HEK293 (cell line): Measurements from ENCODE around the gene CEP89.

ENCODE experiments used
- CTCF ChIA-PET: fragments of 350-600 bp; formaldehyde crosslinking; extraction: SDS; loops from one replicate; lab custom pipeline; 2021; ENCODE audit warnings: antibody characterized with exemption; lab: Yijun Ruan, JAX
- POLR2A ChIA-PET: fragments of 300-600 bp; formaldehyde crosslinking; extraction: SDS; loops from one replicate; lab custom pipeline; 2020; ENCODE audit warnings: antibody characterized with exemption, inconsistent platforms; lab: Yijun Ruan, JAX
- H3K27ac ChIP-seq: fragments of 200-500 bp; sonication (Bioruptor generic); 2 replicates; pipeline ENCODE4 v1.5.1; 2014; ENCODE audit warnings: low read depth, low read length, control low read depth, inconsistent platforms; ENCODE audit errors: extremely low read depth
- H3K36me3 ChIP-seq, 2 experiments: fragments of 200-500 bp in 1 of 2; sonication (Bioruptor generic) in 1 of 2; 1 replicate in 1 of 2; 2 replicates in 1 of 2; pipeline ENCODE4 v1.5.1; 2014 to 2017; ENCODE audit warnings: inconsistent platforms in 2 of 2, low read length in 2 of 2; ENCODE audit not compliant: control insufficient read depth in 2 of 2, insufficient read depth in 1 of 2
- H3K4me1 ChIP-seq: fragments of 200-500 bp; sonication (Bioruptor generic); 2 replicates; pipeline ENCODE4 v1.5.1; 2014; ENCODE audit warnings: mild to moderate bottlenecking, low read length, inconsistent platforms; ENCODE audit not compliant: control insufficient read depth, insufficient read depth
- H3K4me3 ChIP-seq: 2 replicates; pipeline ENCODE4 v1.5.1; 2011; ENCODE audit warnings: low read depth, mild to moderate bottlenecking, control low read depth, low read length, moderate library complexity
- H3K9me3 ChIP-seq: fragments of 200-500 bp; sonication (Bioruptor generic); 2 replicates; pipeline ENCODE4 v1.5.1; 2014; ENCODE audit warnings: low read depth, low read length, inconsistent platforms; ENCODE audit not compliant: control insufficient read depth, insufficient read depth
- GLIS2 ChIP-seq: fragments of 450-650 bp; formaldehyde crosslinking; IDR thresholded peaks from 2 replicates; pipeline ENCODE4 v1.5.1; 2016; ENCODE audit warnings: missing biosample characterization, missing genetic modification characterization
- HOXA7 ChIP-seq: sonication (generic); formaldehyde crosslinking; IDR thresholded peaks from 2 replicates; pipeline ENCODE4 v1.8.1; 2022; ENCODE audit warnings: missing genetic modification reagents, borderline replicate concordance
- KLF7 ChIP-seq: fragments of 450-650 bp; formaldehyde crosslinking; IDR thresholded peaks from 2 replicates; pipeline ENCODE4 v1.5.1; 2016; ENCODE audit warnings: missing biosample characterization, missing genetic modification characterization, borderline replicate concordance
- MYNN ChIP-seq: fragments of 450-650 bp; formaldehyde crosslinking; IDR thresholded peaks from 2 replicates; pipeline ENCODE4 v1.5.1; 2016; ENCODE audit warnings: missing biosample characterization, missing genetic modification characterization, borderline replicate concordance
- MZF1 ChIP-seq: fragments of 450-650 bp; formaldehyde crosslinking; IDR thresholded peaks from 2 replicates; pipeline ENCODE4 v1.5.1; 2017; ENCODE audit warnings: missing biosample characterization, missing genetic modification characterization, borderline replicate concordance
- PRDM1 ChIP-seq: fragments of 450-650 bp; formaldehyde crosslinking; IDR thresholded peaks from 2 replicates; pipeline ENCODE4; 2016; ENCODE audit warnings: missing biosample characterization, missing genetic modification characterization
- PRDM4 ChIP-seq: fragments of 450-650 bp; formaldehyde crosslinking; IDR thresholded peaks from 2 replicates; pipeline ENCODE4 v1.5.1; 2017; ENCODE audit warnings: missing biosample characterization, missing genetic modification characterization
- ZBTB48 ChIP-seq: fragments of 450-650 bp; formaldehyde crosslinking; IDR thresholded peaks from 2 replicates; pipeline ENCODE4 v1.5.1; 2016; ENCODE audit warnings: missing biosample characterization, missing genetic modification characterization
- ZEB2 ChIP-seq: fragments of 450-650 bp; formaldehyde crosslinking; IDR thresholded peaks from 2 replicates; pipeline ENCODE4 v1.5.1; 2016; ENCODE audit warnings: missing biosample characterization, missing genetic modification characterization
- ZNF174 ChIP-seq: fragments of 450-650 bp; formaldehyde crosslinking; IDR thresholded peaks from 2 replicates; pipeline ENCODE4 v1.5.0; 2017; ENCODE audit warnings: missing biosample characterization, mild to moderate bottlenecking, missing genetic modification characterization
- ZNF184 ChIP-seq: fragments of 450-650 bp; IDR thresholded peaks from 2 replicates; pipeline ENCODE4 v1.5.1; 2018; ENCODE audit warnings: missing biosample characterization, mild to moderate bottlenecking, missing genetic modification characterization
- ZNF214 ChIP-seq: fragments of 450-650 bp; formaldehyde crosslinking; IDR thresholded peaks from 2 replicates; pipeline ENCODE4 v1.5.1; 2017; ENCODE audit warnings: missing biosample characterization, mild to moderate bottlenecking, missing genetic modification characterization, borderline replicate concordance
- ZNF266 ChIP-seq: fragments of 450-650 bp; formaldehyde crosslinking; IDR thresholded peaks from 2 replicates; pipeline ENCODE4 v1.5.1; 2016; ENCODE audit warnings: missing biosample characterization, missing genetic modification characterization, low read depth
- ZNF274 ChIP-seq, 2 experiments: fragments of 200-500 bp in 1 of 2; fragments of 450-650 bp in 1 of 2; sonication (Bioruptor generic) in 1 of 2; formaldehyde crosslinking in 1 of 2; IDR thresholded peaks; 2 replicates each; pipeline versions ENCODE4 v1.5.1 to v1.6.1; 2014 to 2016; ENCODE audit warnings: borderline replicate concordance in 1 of 2, inconsistent platforms in 1 of 2, low read length in 1 of 2, missing biosample characterization in 1 of 2, missing genetic modification characterization in 1 of 2
- ZNF404 ChIP-seq: fragments of 450-650 bp; formaldehyde crosslinking; IDR thresholded peaks from 2 replicates; pipeline ENCODE4 v1.5.1; 2017; ENCODE audit warnings: missing biosample characterization, missing genetic modification characterization
- ZNF416 ChIP-seq: fragments of 450-650 bp; formaldehyde crosslinking; IDR thresholded peaks from 2 replicates; pipeline ENCODE4 v1.5.1; 2016; ENCODE audit warnings: missing biosample characterization, missing genetic modification characterization
- ZNF423 ChIP-seq: fragments of 450-650 bp; formaldehyde crosslinking; IDR thresholded peaks from 2 replicates; pipeline ENCODE4 v1.5.1; 2016; ENCODE audit warnings: missing biosample characterization, missing genetic modification characterization
- ZNF580 ChIP-seq: fragments of 450-650 bp; formaldehyde crosslinking; IDR thresholded peaks from 2 replicates; pipeline ENCODE4 v1.5.1; 2016; ENCODE audit warnings: missing biosample characterization, missing genetic modification characterization
- ZNF596 ChIP-seq: fragments of 450-650 bp; IDR thresholded peaks from 2 replicates; pipeline ENCODE4 v1.5.0; 2018; ENCODE audit warnings: missing biosample characterization, mild to moderate bottlenecking, missing genetic modification characterization, moderate library complexity
- ZSCAN30 ChIP-seq: fragments of 450-650 bp; IDR thresholded peaks from 2 replicates; pipeline ENCODE4 v1.5.1; 2018; ENCODE audit warnings: missing biosample characterization, mild to moderate bottlenecking, missing genetic modification characterization, moderate library complexity
- TF ChIP-seq, protein P1 (sequence below): fragments of 450-650 bp; formaldehyde crosslinking; IDR thresholded peaks from 2 replicates; pipeline ENCODE4 v1.5.1; 2017; ENCODE audit warnings: missing biosample characterization, missing genetic modification characterization
- TF ChIP-seq, protein P2 (sequence below): fragments of 450-650 bp; formaldehyde crosslinking; IDR thresholded peaks from 2 replicates; pipeline ENCODE4 v1.5.1; 2017; ENCODE audit warnings: missing biosample characterization, missing genetic modification characterization

CEP89 gene

DNA sequence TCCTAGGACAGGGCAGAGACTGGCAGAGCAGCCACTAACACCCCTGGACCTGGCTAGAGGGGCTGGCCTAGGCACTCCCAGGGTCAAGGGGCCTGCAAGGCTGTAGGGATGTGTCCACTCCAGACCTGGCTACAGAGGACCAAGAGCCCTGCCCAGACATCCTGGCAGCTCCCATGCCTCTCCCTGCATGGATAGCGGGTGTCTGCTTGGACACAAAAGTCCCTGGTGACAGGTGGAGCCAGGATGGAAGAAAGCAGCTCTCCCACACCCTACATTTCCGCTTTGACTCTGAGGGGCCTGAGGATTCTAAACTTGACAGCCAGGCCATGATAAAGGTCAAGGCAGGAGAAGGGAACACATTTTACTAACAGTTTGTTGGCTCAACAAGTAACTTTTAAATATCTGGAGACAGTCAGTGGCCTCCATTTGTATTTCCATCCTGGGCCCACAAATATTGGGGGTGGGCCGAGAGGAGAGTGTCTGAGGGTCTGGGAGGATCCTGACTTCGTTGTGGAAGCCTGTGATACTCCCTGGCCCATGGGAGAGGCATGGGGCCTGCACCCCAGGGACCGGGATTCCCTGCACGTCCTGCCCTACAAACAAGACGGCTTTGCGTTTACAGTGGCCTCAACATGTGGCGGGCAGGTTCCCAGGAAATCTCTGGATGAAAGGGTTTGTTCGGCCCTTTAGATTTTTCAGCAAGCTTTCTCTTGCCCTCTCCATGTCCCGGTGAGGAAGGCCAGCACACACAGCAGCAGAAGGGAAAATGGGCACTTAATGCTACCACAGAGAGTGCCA is 82.4 kb downstream of the CEP89 start (continued):
- TF ChIP-seq ZNF274 (IDR thresholded peaks at IDR 0.05; ENCODE audit: low read length) = no peak
- TF ChIP-seq ZNF274 (tag by site-specific recombination; IDR thresholded peaks at IDR 0.05; ENCODE audit: borderline replicate concordance) = no peak
- no peak for TF ChIP-seq HOXA7 (CRISPR knock-in tag)
- TF ChIP-seq, protein P1, sequence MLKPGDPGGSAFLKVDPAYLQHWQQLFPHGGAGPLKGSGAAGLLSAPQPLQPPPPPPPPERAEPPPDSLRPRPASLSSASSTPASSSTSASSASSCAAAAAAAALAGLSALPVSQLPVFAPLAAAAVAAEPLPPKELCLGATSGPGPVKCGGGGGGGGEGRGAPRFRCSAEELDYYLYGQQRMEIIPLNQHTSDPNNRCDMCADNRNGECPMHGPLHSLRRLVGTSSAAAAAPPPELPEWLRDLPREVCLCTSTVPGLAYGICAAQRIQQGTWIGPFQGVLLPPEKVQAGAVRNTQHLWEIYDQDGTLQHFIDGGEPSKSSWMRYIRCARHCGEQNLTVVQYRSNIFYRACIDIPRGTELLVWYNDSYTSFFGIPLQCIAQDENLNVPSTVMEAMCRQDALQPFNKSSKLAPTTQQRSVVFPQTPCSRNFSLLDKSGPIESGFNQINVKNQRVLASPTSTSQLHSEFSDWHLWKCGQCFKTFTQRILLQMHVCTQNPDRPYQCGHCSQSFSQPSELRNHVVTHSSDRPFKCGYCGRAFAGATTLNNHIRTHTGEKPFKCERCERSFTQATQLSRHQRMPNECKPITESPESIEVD (tag by site-specific recombination) = no peak
- no peak for TF ChIP-seq GLIS2 (tag by site-specific recombination)
- TF ChIP-seq, all 188 proteins: peak for 0

DNA sequence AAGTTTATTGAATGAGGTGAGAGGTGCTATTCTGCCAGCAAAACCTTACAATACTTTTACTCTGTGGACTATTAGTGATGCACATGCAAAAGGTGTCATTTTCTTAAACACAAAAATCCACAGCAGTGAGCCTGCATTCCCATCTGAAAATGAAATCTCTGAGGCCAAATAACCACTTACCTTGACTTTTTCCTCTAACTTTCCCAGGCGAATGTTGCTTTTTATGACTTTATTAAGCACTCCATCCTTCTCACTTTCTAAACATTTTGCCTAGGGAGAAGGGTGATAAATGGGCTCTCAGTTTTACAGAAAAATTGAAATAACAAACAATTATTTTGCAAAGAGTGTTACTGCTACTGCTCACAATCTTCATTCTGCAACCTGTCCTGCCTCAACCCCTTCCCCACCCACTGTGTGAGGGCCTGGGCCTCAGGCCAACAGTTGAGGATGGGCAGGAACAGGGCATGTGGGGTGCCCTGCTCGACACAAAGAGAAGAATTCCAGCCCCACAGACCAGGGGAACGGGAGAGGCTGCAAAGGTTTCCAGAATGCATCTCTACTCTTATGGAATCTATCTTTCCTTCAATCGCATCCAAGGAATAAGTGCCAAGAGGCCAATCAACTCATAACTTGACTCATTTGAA is 84.1 kb downstream of the CEP89 start:
- ChIA-PET CTCF (no interaction called here), POLR2A (no interaction called here)
- Histone ChIP-seq H3K9me3 (peaks cover 2% of the 10 kb centered on the region; the same call in 1 of the 2 replicates), H3K36me3 (peaks cover 0 to 21% of the 10 kb centered on the region in 2 experiments; a peak in 2 of 3 replicates), H3K4me3 (no peak overlapping the region), H3K27ac (no peak overlapping the region), H3K4me1 (peaks cover 9% of the 10 kb centered on the region; the same call in 1 of the 2 replicates)
- TF ChIP-seq PRDM1 (tag by site-specific recombination) = peak; percentile 90
- TF ChIP-seq ZNF580 (tag by site-specific recombination) = no peak
- TF ChIP-seq ZEB2 (tag by site-specific recombination) = no peak
- no peak for TF ChIP-seq PRDM4 (tag by site-specific recombination)
- no peak for TF ChIP-seq ZNF274 (IDR thresholded peaks at IDR 0.05; ENCODE audit: low read length)
- TF ChIP-seq ZNF274 (tag by site-specific recombination; IDR thresholded peaks at IDR 0.05; ENCODE audit: borderline replicate concordance) = no peak

DNA sequence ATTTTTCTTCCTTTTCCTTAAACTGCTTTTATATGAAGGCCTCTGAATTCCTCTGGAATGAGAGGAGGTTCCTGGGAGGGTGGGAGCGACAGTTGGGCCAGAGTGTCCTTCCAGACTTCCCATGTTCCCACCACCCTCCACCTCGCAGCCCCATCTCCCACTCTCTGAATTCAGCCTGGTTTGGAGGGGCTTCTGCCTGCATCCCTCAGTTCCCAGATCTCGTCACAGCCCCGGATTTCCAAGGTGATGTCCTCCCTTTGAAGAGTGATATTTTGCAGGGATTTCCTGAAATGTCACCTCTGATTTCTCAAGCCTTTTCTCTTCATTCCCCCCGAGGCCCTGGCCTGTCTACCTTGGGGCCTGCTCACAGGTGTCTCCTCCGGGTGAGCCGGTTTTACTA is 85.5 kb downstream of the CEP89 start:
- ChIA-PET POLR2A (interaction anchor here (0.6 kb wide), 1 partner anchor 15 kb away, joined by 3 read pairs; no protein-coding TSS in a partner anchor), CTCF (no interaction called here)
- peaks cover 9% of the 10 kb centered on the region; the same call in 1 of the 2 replicates for H3K4me1 ChIP-seq
- no peak overlapping the region for H3K4me3 ChIP-seq
- no peak overlapping the region for H3K27ac ChIP-seq
- H3K36me3 ChIP-seq = peaks cover 3 to 17% of the 10 kb centered on the region in 2 experiments; a peak in 2 of 3 replicates
- H3K9me3 ChIP-seq = no peaks in the 10 kb centered on the region
- TF ChIP-seq KLF7 (tag by site-specific recombination) (no peak), ZNF416 (no peak), ZNF266 (tag by site-specific recombination) (no peak), ZNF596 (tag by site-specific recombination) (no peak), ZSCAN30 (tag by site-specific recombination) (no peak), ZNF423 (tag by site-specific recombination) (no peak), ZNF214 (tag by site-specific recombination) (no peak), ZBTB48 (tag by site-specific recombination) (no peak), ZNF404 (tag by site-specific recombination) (no peak), ZNF174 (no peak), MYNN (tag by site-specific recombination) (no peak), ZNF184 (tag by site-specific recombination) (no peak), MZF1 (tag by site-specific recombination) (no peak)
- TF ChIP-seq, protein P2, sequence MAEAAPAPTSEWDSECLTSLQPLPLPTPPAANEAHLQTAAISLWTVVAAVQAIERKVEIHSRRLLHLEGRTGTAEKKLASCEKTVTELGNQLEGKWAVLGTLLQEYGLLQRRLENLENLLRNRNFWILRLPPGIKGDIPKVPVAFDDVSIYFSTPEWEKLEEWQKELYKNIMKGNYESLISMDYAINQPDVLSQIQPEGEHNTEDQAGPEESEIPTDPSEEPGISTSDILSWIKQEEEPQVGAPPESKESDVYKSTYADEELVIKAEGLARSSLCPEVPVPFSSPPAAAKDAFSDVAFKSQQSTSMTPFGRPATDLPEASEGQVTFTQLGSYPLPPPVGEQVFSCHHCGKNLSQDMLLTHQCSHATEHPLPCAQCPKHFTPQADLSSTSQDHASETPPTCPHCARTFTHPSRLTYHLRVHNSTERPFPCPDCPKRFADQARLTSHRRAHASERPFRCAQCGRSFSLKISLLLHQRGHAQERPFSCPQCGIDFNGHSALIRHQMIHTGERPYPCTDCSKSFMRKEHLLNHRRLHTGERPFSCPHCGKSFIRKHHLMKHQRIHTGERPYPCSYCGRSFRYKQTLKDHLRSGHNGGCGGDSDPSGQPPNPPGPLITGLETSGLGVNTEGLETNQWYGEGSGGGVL (tag by site-specific recombination) = no peak
